Measurements from ENCODE around the gene OR10J1.
"Not testable (repeated sequence)": the region's sequence is repeated elsewhere in the genome, so short reads cannot be mapped to it uniquely, and the experiment has no call there.

The OR10J1 gene

GRCh38 chr1:159442428-159442827, 2.9 kb downstream of the OR10J1 start:
- intact Hi-C loops (cut with DNase I; ENCODE audit: low total_unique reads): no loop called here
- no peaks in the 10 kb centered on the region for H3K27me3 ChIP-seq
- no peak for TF ChIP-seq CTCF (IDR thresholded peaks at IDR 0.05)
- no peak overlapping the region for H3K27ac ChIP-seq
- H3K36me3 ChIP-seq: no peaks in the 10 kb centered on the region
- DNase-seq: no peak
- H3K4me3 ChIP-seq: no peak overlapping the region
- H3K9me3 ChIP-seq: no peaks in the 10 kb centered on the region
- H3K4me1 ChIP-seq: no peaks in the 10 kb centered on the region

GRCh38 chr1:159443066-159443750, 3.7 kb downstream of the OR10J1 start:
- DNase-seq: no peak
- intact Hi-C loops (cut with DNase I; ENCODE audit: low total_unique reads): no loop called here
- no peak overlapping the region for H3K4me3 ChIP-seq
- no peaks in the 10 kb centered on the region for H3K9me3 ChIP-seq
- no peaks in the 10 kb centered on the region for H3K4me1 ChIP-seq
- no peaks in the 10 kb centered on the region for H3K36me3 ChIP-seq
- no peaks in the 10 kb centered on the region for H3K27me3 ChIP-seq
- no peak for TF ChIP-seq CTCF (IDR thresholded peaks at IDR 0.05)
- no peak overlapping the region for H3K27ac ChIP-seq

- Histone ChIP-seq H3K9me3 (no peaks in the 10 kb centered on the region), H3K27me3 (no peaks in the 10 kb centered on the region), H3K27ac (no peak overlapping the region), H3K36me3 (no peaks in the 10 kb centered on the region), H3K4me1 (no peaks in the 10 kb centered on the region), H3K4me3 (no peak overlapping the region)
- intact Hi-C loops (cut with DNase I; ENCODE audit: low total_unique reads): no loop called here
- DNase-seq: no peak
- TF ChIP-seq CTCF (IDR thresholded peaks at IDR 0.05): no peak
Measured at GRCh38 chr1:159444511-159444910, 5.0 kb downstream of the OR10J1 start.

- no peaks in the 10 kb centered on the region for H3K36me3 ChIP-seq
- DNase-seq: no peak
- intact Hi-C loops (cut with DNase I; ENCODE audit: low total_unique reads): no loop called here
- H3K4me3 ChIP-seq: no peak overlapping the region
- no peak overlapping the region for H3K27ac ChIP-seq
- no peaks in the 10 kb centered on the region for H3K9me3 ChIP-seq
- no peaks in the 10 kb centered on the region for H3K4me1 ChIP-seq
- H3K27me3 ChIP-seq: no peaks in the 10 kb centered on the region
- no peak for TF ChIP-seq CTCF (IDR thresholded peaks at IDR 0.05)
Measured at GRCh38 chr1:159448181-159448580, 8.7 kb downstream of the OR10J1 start.

GRCh38 chr1:159449605-159450004, 10.1 kb downstream of the OR10J1 start:
- H3K27ac ChIP-seq; H3K9me3 ChIP-seq; H3K36me3 ChIP-seq; H3K4me3 ChIP-seq; H3K4me1 ChIP-seq; DNase-seq; intact Hi-C loops (cut with DNase I; ENCODE audit: low total_unique reads); H3K27me3 ChIP-seq: not testable (repeated sequence)

- no peak for DNase-seq
- TF ChIP-seq CTCF (IDR thresholded peaks at IDR 0.05): no peak
Measured at GRCh38 chr1:159459551-159459950, 20.0 kb downstream of the OR10J1 start.

More at GRCh38 chr1:159459551-159459950, 20.0 kb downstream of the OR10J1 start:
- no peaks in the 10 kb centered on the region for H3K4me1 ChIP-seq
- H3K27ac ChIP-seq: no peak overlapping the region
- no peak overlapping the region for H3K4me3 ChIP-seq
- intact Hi-C loops (cut with DNase I; ENCODE audit: low total_unique reads): no loop called here
- no peaks in the 10 kb centered on the region for H3K36me3 ChIP-seq
- H3K27me3 ChIP-seq: no peaks in the 10 kb centered on the region
- H3K9me3 ChIP-seq: peaks cover 0 to 13% (median 3%) of the 10 kb centered on the region in 3 donors
